ENCODE measurements around the gene NABP2. TPM values are rescaled to one million over a fixed set of nuclear protein-coding genes. Genes with fewer than 3 reads are reported as not detected.
A peak's percentile ranks its signal among the peaks of the same experiment; 100 is the strongest.

The NABP2 gene
- polyA plus RNA-seq, 1 of the 3 experiments (the other 2 are of a cell fraction) = 49.3 TPM

DNA sequence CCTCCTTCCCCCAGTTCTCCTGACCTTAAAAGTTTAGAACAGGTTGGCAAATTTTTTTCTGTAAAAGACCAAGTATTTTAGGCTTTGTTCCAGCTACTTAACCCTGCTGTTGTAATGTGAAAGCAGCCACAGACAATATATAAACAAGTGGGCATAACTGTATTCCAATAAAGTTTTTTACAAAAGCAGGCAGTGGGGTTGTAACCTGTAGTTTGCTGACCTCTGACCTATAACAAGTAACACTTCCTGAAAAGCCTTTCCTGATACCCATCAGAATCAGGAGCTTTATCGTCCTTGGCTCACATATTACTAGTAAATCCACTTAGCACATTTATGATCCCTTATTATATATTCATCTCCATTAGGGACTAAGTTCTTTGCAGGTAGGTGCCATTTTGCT lies 21.8 kb upstream of the NABP2 start (continued):
- TF ChIP-seq, protein P1, sequence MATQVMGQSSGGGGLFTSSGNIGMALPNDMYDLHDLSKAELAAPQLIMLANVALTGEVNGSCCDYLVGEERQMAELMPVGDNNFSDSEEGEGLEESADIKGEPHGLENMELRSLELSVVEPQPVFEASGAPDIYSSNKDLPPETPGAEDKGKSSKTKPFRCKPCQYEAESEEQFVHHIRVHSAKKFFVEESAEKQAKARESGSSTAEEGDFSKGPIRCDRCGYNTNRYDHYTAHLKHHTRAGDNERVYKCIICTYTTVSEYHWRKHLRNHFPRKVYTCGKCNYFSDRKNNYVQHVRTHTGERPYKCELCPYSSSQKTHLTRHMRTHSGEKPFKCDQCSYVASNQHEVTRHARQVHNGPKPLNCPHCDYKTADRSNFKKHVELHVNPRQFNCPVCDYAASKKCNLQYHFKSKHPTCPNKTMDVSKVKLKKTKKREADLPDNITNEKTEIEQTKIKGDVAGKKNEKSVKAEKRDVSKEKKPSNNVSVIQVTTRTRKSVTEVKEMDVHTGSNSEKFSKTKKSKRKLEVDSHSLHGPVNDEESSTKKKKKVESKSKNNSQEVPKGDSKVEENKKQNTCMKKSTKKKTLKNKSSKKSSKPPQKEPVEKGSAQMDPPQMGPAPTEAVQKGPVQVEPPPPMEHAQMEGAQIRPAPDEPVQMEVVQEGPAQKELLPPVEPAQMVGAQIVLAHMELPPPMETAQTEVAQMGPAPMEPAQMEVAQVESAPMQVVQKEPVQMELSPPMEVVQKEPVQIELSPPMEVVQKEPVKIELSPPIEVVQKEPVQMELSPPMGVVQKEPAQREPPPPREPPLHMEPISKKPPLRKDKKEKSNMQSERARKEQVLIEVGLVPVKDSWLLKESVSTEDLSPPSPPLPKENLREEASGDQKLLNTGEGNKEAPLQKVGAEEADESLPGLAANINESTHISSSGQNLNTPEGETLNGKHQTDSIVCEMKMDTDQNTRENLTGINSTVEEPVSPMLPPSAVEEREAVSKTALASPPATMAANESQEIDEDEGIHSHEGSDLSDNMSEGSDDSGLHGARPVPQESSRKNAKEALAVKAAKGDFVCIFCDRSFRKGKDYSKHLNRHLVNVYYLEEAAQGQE (IDR thresholded peaks at IDR 0.05; ENCODE audit: low read depth, low read length) = no peak
- no peak for TF ChIP-seq FOSL2 (IDR thresholded peaks at IDR 0.05; ENCODE audit: borderline replicate concordance, low read depth)

DNA sequence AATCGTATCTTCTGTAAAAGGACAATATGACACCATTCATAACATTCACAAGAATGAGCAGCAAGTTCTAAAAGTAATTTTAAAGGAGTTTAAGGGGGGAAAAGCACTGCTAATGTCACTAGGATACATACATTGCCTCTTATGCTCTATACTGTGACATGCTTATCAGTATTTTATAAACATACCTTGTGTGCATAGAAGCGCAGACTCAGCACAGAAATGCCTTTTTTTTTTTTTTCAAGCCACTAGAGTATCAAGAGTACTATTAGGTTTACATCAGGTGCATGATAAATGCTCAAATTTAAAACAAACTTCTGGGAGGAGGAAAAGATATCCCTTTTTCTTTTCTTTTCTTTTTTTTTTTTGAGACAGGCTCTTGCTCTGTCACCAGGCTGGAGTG lies 21.3 kb upstream of the NABP2 start:
- H3F3A ChIP-seq (replicated peaks; ENCODE audit: insufficient read depth) = peaks cover 49% of the 10 kb centered on the region
- H3K9me2 ChIP-seq = no peaks in the 10 kb centered on the region
- H3K79me2 ChIP-seq (ENCODE audit: insufficient read depth) = no peaks in the 10 kb centered on the region
- H2AFZ ChIP-seq (ENCODE audit: low read depth) = no peak overlapping the region
- H4K20me1 ChIP-seq (ENCODE audit: insufficient read depth) = no peaks in the 10 kb centered on the region; the same call in 1 of the 2 replicates
- ChIA-PET POLR2A (interaction anchor here (1.3 to 1.8 kb wide), 2 partner anchors 19 to 85 kb away, joined by 3 to 8 read pairs; partner anchors contain the start of genes RNF41 and ZC3H10), CTCF (interaction anchor here (1.6 to 6.6 kb wide), 2 partner anchors 14 to 20 kb away, joined by 6 to 37 read pairs; partner anchors contain the start of genes RNF41 and SMARCC2)
- no peak for DNase-seq
- 0 out of 4 replicates have a peak, but pooled peaks cover 0 to 3% of the 10 kb centered on the region in 2 experiments for H3K4me1 ChIP-seq (ENCODE audit: control insufficient read depth in 1 of 2, insufficient read depth in 2 of 2, low read depth in 1 of 2, low read length in 1 of 2)
- WGBS (ENCODE audit: low lambda C conversion rate) = 92% methylated on average over 2 of the region's 2 CpGs
- H3K4me2 ChIP-seq = no peak overlapping the region
- peaks cover 25 to 38% of the 10 kb centered on the region in 2 experiments for H3K36me3 ChIP-seq (replicated peaks in 1 of 2; ENCODE audit: control insufficient read depth in 1 of 2, insufficient read depth in 2 of 2, low read length in 1 of 2)
- no peak overlapping the region for H3K9ac ChIP-seq
- H3K27ac ChIP-seq (ENCODE audit: low read depth in 2 of 2, low read length in 1 of 2) = no peak overlapping the region
- TF ChIP-seq POLR2AphosphoS5 (IDR thresholded peaks at IDR 0.05; ENCODE audit: low read depth, low read length) (0 out of 2 replicates have a peak, but pooled peaks have one; percentile 19), ELF1 (IDR thresholded peaks at IDR 0.05) (no peak)
- no peaks in the 10 kb centered on the region for H3K9me3 ChIP-seq
- no peak overlapping the region for H3K4me3 ChIP-seq (ENCODE audit: low read depth in 2 of 2, low read length in 1 of 2)
- no peaks in the 10 kb centered on the region for H3K27me3 ChIP-seq (ENCODE audit: insufficient read depth)

DNA sequence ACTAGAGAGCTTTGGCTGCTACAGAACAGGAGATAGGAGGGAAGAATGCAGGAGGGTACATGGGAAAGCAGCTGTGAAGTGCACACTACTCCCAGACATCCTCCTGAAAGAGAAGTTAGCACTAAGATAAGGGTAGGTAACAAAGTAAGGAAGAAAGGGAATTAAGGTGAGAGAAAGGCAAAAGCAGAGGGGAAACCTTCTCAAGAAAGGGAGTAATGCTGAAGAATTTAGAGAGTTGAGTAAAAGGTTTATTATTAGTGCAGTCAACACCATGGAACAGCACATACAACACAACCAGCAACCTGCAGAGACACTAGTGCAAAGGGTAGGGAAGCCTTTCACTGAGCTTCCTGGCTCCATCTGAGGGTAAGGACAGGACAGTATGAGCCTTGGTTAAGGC lies 19.9 kb upstream of the NABP2 start:
- no peaks in the 10 kb centered on the region for H3K9me2 ChIP-seq
- H4K20me1 ChIP-seq (ENCODE audit: insufficient read depth) = no peaks in the 10 kb centered on the region; the same call in 1 of the 2 replicates
- ChIA-PET POLR2A (interaction anchor here (1.6 kb wide), 1 partner anchor 17 kb away, joined by 6 read pairs; the partner anchor contains the start of gene RNF41), CTCF (interaction anchor here (0.7 to 7.3 kb wide), 7 partner anchors 12 to 85 kb away, joined by 3 to 123 read pairs (median 4); partner anchors contain the start of genes ANKRD52, RNF41 and SMARCC2)
- TF ChIP-seq FOXM1 (IDR thresholded peaks at IDR 0.05; ENCODE audit: low read depth) = no peak
- no peak for TF ChIP-seq CHD2 (IDR thresholded peaks at IDR 0.05; ENCODE audit: low read length, partially characterized antibody)
- TF ChIP-seq SIN3A (IDR thresholded peaks at IDR 0.05; ENCODE audit: borderline replicate concordance, low read depth, low read length) = no peak
- TF ChIP-seq, protein P2, sequence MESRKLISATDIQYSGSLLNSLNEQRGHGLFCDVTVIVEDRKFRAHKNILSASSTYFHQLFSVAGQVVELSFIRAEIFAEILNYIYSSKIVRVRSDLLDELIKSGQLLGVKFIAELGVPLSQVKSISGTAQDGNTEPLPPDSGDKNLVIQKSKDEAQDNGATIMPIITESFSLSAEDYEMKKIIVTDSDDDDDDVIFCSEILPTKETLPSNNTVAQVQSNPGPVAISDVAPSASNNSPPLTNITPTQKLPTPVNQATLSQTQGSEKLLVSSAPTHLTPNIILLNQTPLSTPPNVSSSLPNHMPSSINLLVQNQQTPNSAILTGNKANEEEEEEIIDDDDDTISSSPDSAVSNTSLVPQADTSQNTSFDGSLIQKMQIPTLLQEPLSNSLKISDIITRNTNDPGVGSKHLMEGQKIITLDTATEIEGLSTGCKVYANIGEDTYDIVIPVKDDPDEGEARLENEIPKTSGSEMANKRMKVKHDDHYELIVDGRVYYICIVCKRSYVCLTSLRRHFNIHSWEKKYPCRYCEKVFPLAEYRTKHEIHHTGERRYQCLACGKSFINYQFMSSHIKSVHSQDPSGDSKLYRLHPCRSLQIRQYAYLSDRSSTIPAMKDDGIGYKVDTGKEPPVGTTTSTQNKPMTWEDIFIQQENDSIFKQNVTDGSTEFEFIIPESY (IDR thresholded peaks at IDR 0.05; ENCODE audit: borderline replicate concordance, low read depth) = no peak
- TF ChIP-seq, protein P3, sequence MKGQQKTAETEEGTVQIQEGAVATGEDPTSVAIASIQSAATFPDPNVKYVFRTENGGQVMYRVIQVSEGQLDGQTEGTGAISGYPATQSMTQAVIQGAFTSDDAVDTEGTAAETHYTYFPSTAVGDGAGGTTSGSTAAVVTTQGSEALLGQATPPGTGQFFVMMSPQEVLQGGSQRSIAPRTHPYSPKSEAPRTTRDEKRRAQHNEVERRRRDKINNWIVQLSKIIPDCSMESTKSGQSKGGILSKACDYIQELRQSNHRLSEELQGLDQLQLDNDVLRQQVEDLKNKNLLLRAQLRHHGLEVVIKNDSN (IDR thresholded peaks at IDR 0.05; ENCODE audit: borderline replicate concordance, low read depth) = no peak
- no peak for TF ChIP-seq TCF12 (IDR thresholded peaks at IDR 0.05)
- no peak for TF ChIP-seq RFX5 (IDR thresholded peaks at IDR 0.05; ENCODE audit: low read length)
- TF ChIP-seq, protein P1 (IDR thresholded peaks at IDR 0.05; ENCODE audit: low read depth, low read length) = no peak
- TF ChIP-seq YY1 (IDR thresholded peaks at IDR 0.05; ENCODE audit: low read depth) = no peak
- no peak for TF ChIP-seq MXI1 (IDR thresholded peaks at IDR 0.05; ENCODE audit: low read depth, low read length)
- DNase-seq = no peak
- no peaks in the 10 kb centered on the region for H3K27me3 ChIP-seq (ENCODE audit: insufficient read depth)
- no peaks in the 10 kb centered on the region; a peak in 1 of 4 replicates for H3K4me1 ChIP-seq (ENCODE audit: control insufficient read depth in 1 of 2, insufficient read depth in 2 of 2, low read depth in 1 of 2, low read length in 1 of 2)
- H3K36me3 ChIP-seq (replicated peaks in 1 of 2; ENCODE audit: control insufficient read depth in 1 of 2, insufficient read depth in 2 of 2, low read length in 1 of 2) = peaks cover 35 to 43% of the 10 kb centered on the region in 2 experiments
- no peaks in the 10 kb centered on the region for H3K79me2 ChIP-seq (ENCODE audit: insufficient read depth)
- no peak overlapping the region for H3K4me3 ChIP-seq (ENCODE audit: low read depth in 2 of 2, low read length in 1 of 2)
- no peak overlapping the region for H3K27ac ChIP-seq (ENCODE audit: low read depth in 2 of 2, low read length in 1 of 2)
- H3K4me2 ChIP-seq = no peak overlapping the region
- H3K9ac ChIP-seq = no peak overlapping the region
- no peak overlapping the region for H2AFZ ChIP-seq (ENCODE audit: low read depth)
- H3K9me3 ChIP-seq = no peaks in the 10 kb centered on the region
- H3F3A ChIP-seq (replicated peaks; ENCODE audit: insufficient read depth) = peaks cover 46% of the 10 kb centered on the region

Measured in SK-N-SH (cell line).